ENCODE results near the gene RNF14. TPM values are rescaled to one million over a fixed set of nuclear protein-coding genes. Genes with fewer than 3 reads are reported as not detected.

The RNF14 gene
- total RNA-seq, 1 experiment from 2014 or later = 20.1 TPM

DNA sequence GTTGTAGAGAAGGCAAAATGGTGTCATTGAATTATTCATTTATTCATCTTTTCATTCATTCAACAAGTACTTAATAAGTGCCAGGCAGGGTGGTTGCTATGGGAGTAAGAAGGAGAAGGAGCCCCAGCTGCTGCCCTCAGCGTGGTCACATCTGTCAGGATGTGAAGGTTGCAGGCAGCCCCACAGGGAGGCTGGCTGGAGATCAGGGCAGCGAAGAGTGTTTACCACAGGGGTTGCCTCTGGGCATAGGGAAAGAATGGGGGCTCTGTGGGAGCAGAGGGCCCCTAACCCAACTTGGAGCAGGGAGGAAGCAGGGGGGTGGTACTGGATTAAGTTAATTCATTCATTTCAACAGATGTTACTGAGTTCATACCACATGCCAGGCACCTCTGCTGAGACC is 16.9 kb upstream of the RNF14 start:
- DNase-seq = no peak
- H3K14ac ChIP-seq (ENCODE audit: insufficient read depth, low read length) = no peak overlapping the region
- peaks cover 13 to 14% of the 10 kb centered on the region in 2 experiments for H3K4me1 Mint-ChIP-seq
- no peak overlapping the region for H3K4me3 Mint-ChIP-seq
- no peak overlapping the region for H3T11ph ChIP-seq (ENCODE audit: low read length)
- H2AFZ ChIP-seq (ENCODE audit: low read length) = no peak overlapping the region
- no peak overlapping the region for H3K23ac ChIP-seq (ENCODE audit: insufficient read length, low read depth, low read length)
- H3K4me2 ChIP-seq (ENCODE audit: insufficient read depth, insufficient read length, low read length) = no peak overlapping the region
- no peaks in the 10 kb centered on the region for H4K20me1 ChIP-seq (ENCODE audit: control insufficient read depth, insufficient read depth, insufficient read length)
- H3K4ac ChIP-seq (ENCODE audit: low read depth, low read length) = no peak overlapping the region
- H3K27ac Mint-ChIP-seq = no peak overlapping the region
- H3K79me1 ChIP-seq (ENCODE audit: insufficient read depth, low read depth, low read length, poor library complexity, severe bottlenecking) = no peaks in the 10 kb centered on the region
- H3K27me3 ChIP-seq (ENCODE audit: insufficient read depth, low read length) = no peaks in the 10 kb centered on the region
- no peaks in the 10 kb centered on the region for H3K9me3 ChIP-seq (ENCODE audit: control insufficient read depth, low read depth, low read length)
- H3K4me1 ChIP-seq (ENCODE audit: insufficient read depth, low read length) = no peaks in the 10 kb centered on the region; the same call in 1 of the 2 replicates
- no peaks in the 10 kb centered on the region for H3K23me2 ChIP-seq (ENCODE audit: insufficient read length, low read depth, low read length, poor library complexity, severe bottlenecking)
- H2BK120ac ChIP-seq (ENCODE audit: low read depth, low read length, poor library complexity, severe bottlenecking) = no peak overlapping the region
- H3K36me3 Mint-ChIP-seq (ENCODE audit: insufficient read depth in 1 of 3, low read depth in 3 of 3) = no peaks in the 10 kb centered on the region
- WGBS (ENCODE audit: extremely low coverage, insufficient read length, low lambda C conversion rate) = no CpG with 5 or more reads among the region's 2 CpGs
- no peak overlapping the region for H2BK15ac ChIP-seq (ENCODE audit: low read depth, low read length)
- H2BK5ac ChIP-seq (ENCODE audit: insufficient read length, low read length) = no peak overlapping the region
- H4K91ac ChIP-seq (ENCODE audit: insufficient read length, low read depth, low read length) = no peak overlapping the region
- no peak overlapping the region for H2BK12ac ChIP-seq (ENCODE audit: insufficient read length, low read depth, low read length)
- no peak overlapping the region for H4K8ac ChIP-seq (replicated peaks; ENCODE audit: insufficient read length, low read depth, low read length)
- no peak overlapping the region for H2BK20ac ChIP-seq (ENCODE audit: low read depth, low read length, poor library complexity, severe bottlenecking)
- TF ChIP-seq, protein P1, sequence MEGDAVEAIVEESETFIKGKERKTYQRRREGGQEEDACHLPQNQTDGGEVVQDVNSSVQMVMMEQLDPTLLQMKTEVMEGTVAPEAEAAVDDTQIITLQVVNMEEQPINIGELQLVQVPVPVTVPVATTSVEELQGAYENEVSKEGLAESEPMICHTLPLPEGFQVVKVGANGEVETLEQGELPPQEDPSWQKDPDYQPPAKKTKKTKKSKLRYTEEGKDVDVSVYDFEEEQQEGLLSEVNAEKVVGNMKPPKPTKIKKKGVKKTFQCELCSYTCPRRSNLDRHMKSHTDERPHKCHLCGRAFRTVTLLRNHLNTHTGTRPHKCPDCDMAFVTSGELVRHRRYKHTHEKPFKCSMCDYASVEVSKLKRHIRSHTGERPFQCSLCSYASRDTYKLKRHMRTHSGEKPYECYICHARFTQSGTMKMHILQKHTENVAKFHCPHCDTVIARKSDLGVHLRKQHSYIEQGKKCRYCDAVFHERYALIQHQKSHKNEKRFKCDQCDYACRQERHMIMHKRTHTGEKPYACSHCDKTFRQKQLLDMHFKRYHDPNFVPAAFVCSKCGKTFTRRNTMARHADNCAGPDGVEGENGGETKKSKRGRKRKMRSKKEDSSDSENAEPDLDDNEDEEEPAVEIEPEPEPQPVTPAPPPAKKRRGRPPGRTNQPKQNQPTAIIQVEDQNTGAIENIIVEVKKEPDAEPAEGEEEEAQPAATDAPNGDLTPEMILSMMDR (conservative IDR thresholded peaks at IDR 0.05) = no peak
- no peak overlapping the region for H3K18ac ChIP-seq (ENCODE audit: insufficient read length, low read depth, low read length)
- no peak overlapping the region for H3K56ac ChIP-seq (ENCODE audit: insufficient read length, low read depth, low read length)
- H2AK5ac ChIP-seq (ENCODE audit: insufficient read length, low read length) = no peak overlapping the region
- H3K9me3 Mint-ChIP-seq = no peaks in the 10 kb centered on the region; a peak in 1 of 5 replicates
- H3K79me2 ChIP-seq (ENCODE audit: insufficient read depth, low read length) = no peaks in the 10 kb centered on the region
- H3K9ac ChIP-seq (ENCODE audit: extremely low read depth, insufficient read length, low read length) = no peak overlapping the region
- H3K27me3 Mint-ChIP-seq (ENCODE audit: low read depth) = peaks cover 3% of the 10 kb centered on the region; the same call in 1 of the 2 replicates
- H4K5ac ChIP-seq (ENCODE audit: insufficient read length, low read depth, low read length) = no peak overlapping the region
- no peak overlapping the region for H3K27ac ChIP-seq (ENCODE audit: insufficient read length, low read depth, low read length)
